HEK293 (cell line): ENCODE measurements around the gene HOXB7.

Experiments
- GLIS2 ChIP-seq: fragments of 450-650 bp; formaldehyde crosslinking; IDR thresholded peaks from 2 replicates; pipeline ENCODE4 v1.5.1; 2016; ENCODE audit warnings: missing biosample characterization, missing genetic modification characterization
- KLF9 ChIP-seq: fragments of 450-650 bp; formaldehyde crosslinking; IDR thresholded peaks from 2 replicates; pipeline ENCODE4 v1.5.1; 2016; ENCODE audit warnings: missing biosample characterization, missing genetic modification characterization, low read depth
- ZBTB1 ChIP-seq: fragments of 450-650 bp; formaldehyde crosslinking; IDR thresholded peaks from 2 replicates; pipeline ENCODE4 v1.5.1; 2016; ENCODE audit warnings: missing biosample characterization, missing genetic modification characterization
- ZNF114 ChIP-seq: fragments of 450-650 bp; formaldehyde crosslinking; IDR thresholded peaks from 2 replicates; pipeline ENCODE4 v1.5.0; 2017; ENCODE audit warnings: missing biosample characterization, missing genetic modification characterization
- ZNF19 ChIP-seq: fragments of 450-650 bp; formaldehyde crosslinking; IDR thresholded peaks from 2 replicates; pipeline ENCODE4; 2016; ENCODE audit warnings: missing biosample characterization, missing genetic modification characterization, low read depth
- ZNF211 ChIP-seq: fragments of 450-650 bp; formaldehyde crosslinking; IDR thresholded peaks from 2 replicates; pipeline ENCODE4 v1.5.1; 2016; ENCODE audit warnings: low read depth, missing biosample characterization, missing genetic modification characterization
- ZNF266 ChIP-seq: fragments of 450-650 bp; formaldehyde crosslinking; IDR thresholded peaks from 2 replicates; pipeline ENCODE4 v1.5.1; 2016; ENCODE audit warnings: missing biosample characterization, missing genetic modification characterization, low read depth
- ZNF354C ChIP-seq: fragments of 450-650 bp; formaldehyde crosslinking; IDR thresholded peaks from 2 replicates; pipeline ENCODE4 v1.5.1; 2016; ENCODE audit warnings: missing biosample characterization, missing genetic modification characterization, low read depth, borderline replicate concordance
- ZNF510 ChIP-seq: fragments of 450-650 bp; formaldehyde crosslinking; IDR thresholded peaks from 2 replicates; pipeline ENCODE4 v1.5.1; 2018; ENCODE audit warnings: mild to moderate bottlenecking, missing genetic modification characterization, missing biosample characterization; ENCODE audit not compliant: insufficient replicate concordance
- ZNF521 ChIP-seq: fragments of 450-650 bp; formaldehyde crosslinking; IDR thresholded peaks from 2 replicates; pipeline ENCODE4 v1.5.1; 2017; ENCODE audit warnings: missing biosample characterization, mild to moderate bottlenecking, missing genetic modification characterization
- ZNF529 ChIP-seq: fragments of 450-650 bp; formaldehyde crosslinking; IDR thresholded peaks from 2 replicates; pipeline ENCODE4 v1.5.1; 2017; ENCODE audit warnings: missing genetic modification characterization, missing biosample characterization; ENCODE audit not compliant: insufficient replicate concordance
- ZNF561 ChIP-seq: fragments of 450-650 bp; IDR thresholded peaks from 2 replicates; pipeline ENCODE4 v1.5.1; 2018; ENCODE audit warnings: missing biosample characterization, missing genetic modification characterization, borderline replicate concordance
- ZNF623 ChIP-seq: fragments of 450-650 bp; formaldehyde crosslinking; IDR thresholded peaks from 2 replicates; pipeline ENCODE4 v1.5.1; 2016; ENCODE audit warnings: missing biosample characterization, missing genetic modification characterization
- ZNF658 ChIP-seq: fragments of 450-650 bp; formaldehyde crosslinking; IDR thresholded peaks from 2 replicates; pipeline ENCODE4; 2016; ENCODE audit warnings: missing biosample characterization, missing genetic modification characterization
- ZNF747 ChIP-seq: fragments of 450-650 bp; formaldehyde crosslinking; IDR thresholded peaks from 2 replicates; pipeline ENCODE4 v1.5.1; 2016; ENCODE audit warnings: missing biosample characterization, missing genetic modification characterization
- ZSCAN23 ChIP-seq: fragments of 450-650 bp; formaldehyde crosslinking; IDR thresholded peaks from 2 replicates; pipeline ENCODE4 v1.5.1; 2016; ENCODE audit warnings: missing biosample characterization, missing genetic modification characterization
- TF ChIP-seq, protein P1 (sequence below): fragments of 450-650 bp; formaldehyde crosslinking; conservative IDR thresholded peaks from 2 replicates; pipeline ENCODE4 v1.5.1; 2016; ENCODE audit warnings: low read depth, missing biosample characterization, missing genetic modification characterization
- TF ChIP-seq, protein P2 (sequence below): fragments of 450-650 bp; formaldehyde crosslinking; IDR thresholded peaks from 2 replicates; pipeline ENCODE4 v1.5.1; 2017; ENCODE audit warnings: missing biosample characterization, missing genetic modification characterization
- TF ChIP-seq, protein P3 (sequence below): fragments of 450-650 bp; formaldehyde crosslinking; IDR thresholded peaks from 2 replicates; pipeline ENCODE4 v1.5.1; 2016; ENCODE audit warnings: missing biosample characterization, missing genetic modification characterization
- TF ChIP-seq, protein P4 (sequence below): fragments of 450-650 bp; formaldehyde crosslinking; optimal IDR thresholded peaks from 2 replicates; pipeline ENCODE3; 2016; ENCODE audit warnings: missing biosample characterization, mild to moderate bottlenecking, missing genetic modification characterization
- TF ChIP-seq, protein P5 (sequence below): fragments of 450-650 bp; formaldehyde crosslinking; IDR thresholded peaks from 2 replicates; pipeline ENCODE4 v1.5.0; 2017; ENCODE audit warnings: missing biosample characterization, missing genetic modification characterization, borderline replicate concordance
- TF ChIP-seq, protein P6 (sequence below): fragments of 450-650 bp; formaldehyde crosslinking; IDR thresholded peaks from 2 replicates; pipeline ENCODE4 v1.5.1; 2016; ENCODE audit warnings: missing biosample characterization, missing genetic modification characterization
- TF ChIP-seq, protein P7 (sequence below): fragments of 450-650 bp; formaldehyde crosslinking; IDR thresholded peaks from 2 replicates; pipeline ENCODE4; 2016; ENCODE audit warnings: missing biosample characterization, missing genetic modification characterization

Gene HOXB7

DNA sequence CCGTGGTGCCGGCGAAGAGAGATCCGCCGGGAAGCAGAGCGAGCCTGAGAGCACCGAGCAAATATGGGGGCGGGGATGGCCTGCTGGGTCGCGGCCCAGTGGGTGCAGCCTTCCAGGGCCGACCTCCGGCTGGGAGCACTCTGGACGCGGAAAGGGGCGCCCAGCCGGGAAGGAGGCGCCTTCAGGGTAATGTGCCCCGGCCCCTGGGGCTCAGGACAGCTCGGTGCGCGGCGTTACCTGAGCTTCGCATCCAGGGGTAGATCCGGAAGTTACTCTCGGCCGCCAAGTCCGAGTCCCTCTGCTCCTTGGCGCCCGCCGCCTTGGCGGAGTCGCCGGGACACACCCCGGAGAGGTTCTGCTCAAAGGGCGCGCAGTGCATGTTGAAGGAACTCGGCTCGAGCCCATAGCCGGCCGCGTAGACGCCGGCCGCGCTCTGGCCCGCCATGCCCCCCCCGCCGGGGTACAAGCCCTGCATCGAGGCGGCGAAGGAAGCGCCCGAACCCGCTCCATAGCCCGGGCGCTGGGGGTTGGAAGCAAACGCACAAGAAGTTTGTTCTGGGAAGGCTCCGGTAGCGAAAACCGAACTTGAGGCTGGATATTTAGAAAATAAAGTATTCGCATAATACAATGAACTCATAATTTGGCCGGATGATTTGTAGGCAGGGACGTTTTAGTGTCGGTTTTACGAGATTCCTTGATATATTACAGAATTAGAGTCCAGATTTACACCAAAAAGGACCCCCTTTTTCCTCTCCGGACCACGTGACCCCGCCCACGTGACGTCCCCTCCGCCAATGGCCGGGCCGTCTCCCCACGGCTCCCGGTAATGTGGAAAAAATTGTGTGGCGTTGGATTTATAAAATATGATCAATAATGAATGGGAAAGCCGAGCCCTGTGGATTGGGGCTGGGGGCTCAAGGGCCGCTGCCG lies at the start of gene HOXB7 (continued):
- TF ChIP-seq, protein P1, sequence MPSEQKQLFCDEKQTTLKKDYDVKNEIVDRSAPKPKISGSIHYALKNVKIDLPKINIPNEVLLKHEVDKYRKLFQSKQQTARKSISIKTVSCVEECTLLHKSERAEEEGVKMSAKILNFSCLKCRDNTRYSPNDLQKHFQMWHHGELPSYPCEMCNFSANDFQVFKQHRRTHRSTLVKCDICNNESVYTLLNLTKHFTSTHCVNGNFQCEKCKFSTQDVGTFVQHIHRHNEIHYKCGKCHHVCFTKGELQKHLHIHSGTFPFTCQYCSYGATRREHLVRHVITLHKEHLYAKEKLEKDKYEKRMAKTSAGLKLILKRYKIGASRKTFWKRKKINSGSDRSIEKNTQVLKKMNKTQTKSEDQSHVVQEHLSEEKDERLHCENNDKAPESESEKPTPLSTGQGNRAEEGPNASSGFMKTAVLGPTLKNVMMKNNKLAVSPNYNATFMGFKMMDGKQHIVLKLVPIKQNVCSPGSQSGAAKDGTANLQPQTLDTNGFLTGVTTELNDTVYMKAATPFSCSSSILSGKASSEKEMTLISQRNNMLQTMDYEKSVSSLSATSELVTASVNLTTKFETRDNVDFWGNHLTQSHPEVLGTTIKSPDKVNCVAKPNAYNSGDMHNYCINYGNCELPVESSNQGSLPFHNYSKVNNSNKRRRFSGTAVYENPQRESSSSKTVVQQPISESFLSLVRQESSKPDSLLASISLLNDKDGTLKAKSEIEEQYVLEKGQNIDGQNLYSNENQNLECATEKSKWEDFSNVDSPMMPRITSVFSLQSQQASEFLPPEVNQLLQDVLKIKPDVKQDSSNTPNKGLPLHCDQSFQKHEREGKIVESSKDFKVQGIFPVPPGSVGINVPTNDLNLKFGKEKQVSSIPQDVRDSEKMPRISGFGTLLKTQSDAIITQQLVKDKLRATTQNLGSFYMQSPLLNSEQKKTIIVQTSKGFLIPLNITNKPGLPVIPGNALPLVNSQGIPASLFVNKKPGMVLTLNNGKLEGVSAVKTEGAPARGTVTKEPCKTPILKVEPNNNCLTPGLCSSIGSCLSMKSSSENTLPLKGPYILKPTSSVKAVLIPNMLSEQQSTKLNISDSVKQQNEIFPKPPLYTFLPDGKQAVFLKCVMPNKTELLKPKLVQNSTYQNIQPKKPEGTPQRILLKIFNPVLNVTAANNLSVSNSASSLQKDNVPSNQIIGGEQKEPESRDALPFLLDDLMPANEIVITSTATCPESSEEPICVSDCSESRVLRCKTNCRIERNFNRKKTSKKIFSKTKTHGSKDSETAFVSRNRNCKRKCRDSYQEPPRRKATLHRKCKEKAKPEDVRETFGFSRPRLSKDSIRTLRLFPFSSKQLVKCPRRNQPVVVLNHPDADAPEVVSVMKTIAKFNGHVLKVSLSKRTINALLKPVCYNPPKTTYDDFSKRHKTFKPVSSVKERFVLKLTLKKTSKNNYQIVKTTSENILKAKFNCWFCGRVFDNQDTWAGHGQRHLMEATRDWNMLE (tag by site-specific recombination) = no peak
- TF ChIP-seq ZNF266 (tag by site-specific recombination) (no peak), ZNF510 (no peak), ZBTB1 (no peak), ZNF561 (tag by site-specific recombination) (no peak), ZSCAN23 (tag by site-specific recombination) (0 out of 2 replicates have a peak, but pooled peaks have one; percentile 14), ZNF521 (no peak), ZNF114 (tag by site-specific recombination) (no peak), ZNF211 (tag by site-specific recombination) (no peak), ZNF19 (no peak), ZNF354C (tag by site-specific recombination) (no peak), KLF9 (peak; percentile 61), ZNF658 (tag by site-specific recombination) (no peak), ZNF747 (no peak), ZNF623 (tag by site-specific recombination) (no peak), GLIS2 (peak; percentile 46; the same call in 1 of the 2 replicates), ZNF529 (tag by site-specific recombination) (no peak)
- TF ChIP-seq, protein P2, sequence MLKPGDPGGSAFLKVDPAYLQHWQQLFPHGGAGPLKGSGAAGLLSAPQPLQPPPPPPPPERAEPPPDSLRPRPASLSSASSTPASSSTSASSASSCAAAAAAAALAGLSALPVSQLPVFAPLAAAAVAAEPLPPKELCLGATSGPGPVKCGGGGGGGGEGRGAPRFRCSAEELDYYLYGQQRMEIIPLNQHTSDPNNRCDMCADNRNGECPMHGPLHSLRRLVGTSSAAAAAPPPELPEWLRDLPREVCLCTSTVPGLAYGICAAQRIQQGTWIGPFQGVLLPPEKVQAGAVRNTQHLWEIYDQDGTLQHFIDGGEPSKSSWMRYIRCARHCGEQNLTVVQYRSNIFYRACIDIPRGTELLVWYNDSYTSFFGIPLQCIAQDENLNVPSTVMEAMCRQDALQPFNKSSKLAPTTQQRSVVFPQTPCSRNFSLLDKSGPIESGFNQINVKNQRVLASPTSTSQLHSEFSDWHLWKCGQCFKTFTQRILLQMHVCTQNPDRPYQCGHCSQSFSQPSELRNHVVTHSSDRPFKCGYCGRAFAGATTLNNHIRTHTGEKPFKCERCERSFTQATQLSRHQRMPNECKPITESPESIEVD (tag by site-specific recombination) = peak; percentile 98
- TF ChIP-seq, protein P3, sequence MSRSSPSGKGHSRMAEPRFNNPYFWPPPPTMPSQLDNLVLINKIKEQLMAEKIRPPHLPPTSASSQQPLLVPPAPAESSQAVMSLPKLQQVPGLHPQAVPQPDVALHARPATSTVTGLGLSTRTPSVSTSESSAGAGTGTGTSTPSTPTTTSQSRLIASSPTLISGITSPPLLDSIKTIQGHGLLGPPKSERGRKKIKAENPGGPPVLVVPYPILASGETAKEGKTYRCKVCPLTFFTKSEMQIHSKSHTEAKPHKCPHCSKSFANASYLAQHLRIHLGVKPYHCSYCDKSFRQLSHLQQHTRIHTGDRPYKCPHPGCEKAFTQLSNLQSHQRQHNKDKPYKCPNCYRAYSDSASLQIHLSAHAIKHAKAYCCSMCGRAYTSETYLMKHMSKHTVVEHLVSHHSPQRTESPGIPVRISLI (tag by site-specific recombination) = no peak
- TF ChIP-seq, protein P4, sequence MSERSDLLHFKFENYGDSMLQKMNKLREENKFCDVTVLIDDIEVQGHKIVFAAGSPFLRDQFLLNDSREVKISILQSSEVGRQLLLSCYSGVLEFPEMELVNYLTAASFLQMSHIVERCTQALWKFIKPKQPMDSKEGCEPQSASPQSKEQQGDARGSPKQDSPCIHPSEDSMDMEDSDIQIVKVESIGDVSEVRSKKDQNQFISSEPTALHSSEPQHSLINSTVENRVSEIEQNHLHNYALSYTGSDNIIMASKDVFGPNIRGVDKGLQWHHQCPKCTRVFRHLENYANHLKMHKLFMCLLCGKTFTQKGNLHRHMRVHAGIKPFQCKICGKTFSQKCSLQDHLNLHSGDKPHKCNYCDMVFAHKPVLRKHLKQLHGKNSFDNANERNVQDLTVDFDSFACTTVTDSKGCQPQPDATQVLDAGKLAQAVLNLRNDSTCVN = peak; percentile 85
- TF ChIP-seq, protein P5, sequence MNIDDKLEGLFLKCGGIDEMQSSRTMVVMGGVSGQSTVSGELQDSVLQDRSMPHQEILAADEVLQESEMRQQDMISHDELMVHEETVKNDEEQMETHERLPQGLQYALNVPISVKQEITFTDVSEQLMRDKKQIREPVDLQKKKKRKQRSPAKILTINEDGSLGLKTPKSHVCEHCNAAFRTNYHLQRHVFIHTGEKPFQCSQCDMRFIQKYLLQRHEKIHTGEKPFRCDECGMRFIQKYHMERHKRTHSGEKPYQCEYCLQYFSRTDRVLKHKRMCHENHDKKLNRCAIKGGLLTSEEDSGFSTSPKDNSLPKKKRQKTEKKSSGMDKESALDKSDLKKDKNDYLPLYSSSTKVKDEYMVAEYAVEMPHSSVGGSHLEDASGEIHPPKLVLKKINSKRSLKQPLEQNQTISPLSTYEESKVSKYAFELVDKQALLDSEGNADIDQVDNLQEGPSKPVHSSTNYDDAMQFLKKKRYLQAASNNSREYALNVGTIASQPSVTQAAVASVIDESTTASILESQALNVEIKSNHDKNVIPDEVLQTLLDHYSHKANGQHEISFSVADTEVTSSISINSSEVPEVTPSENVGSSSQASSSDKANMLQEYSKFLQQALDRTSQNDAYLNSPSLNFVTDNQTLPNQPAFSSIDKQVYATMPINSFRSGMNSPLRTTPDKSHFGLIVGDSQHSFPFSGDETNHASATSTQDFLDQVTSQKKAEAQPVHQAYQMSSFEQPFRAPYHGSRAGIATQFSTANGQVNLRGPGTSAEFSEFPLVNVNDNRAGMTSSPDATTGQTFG = no peak
- TF ChIP-seq, protein P6, sequence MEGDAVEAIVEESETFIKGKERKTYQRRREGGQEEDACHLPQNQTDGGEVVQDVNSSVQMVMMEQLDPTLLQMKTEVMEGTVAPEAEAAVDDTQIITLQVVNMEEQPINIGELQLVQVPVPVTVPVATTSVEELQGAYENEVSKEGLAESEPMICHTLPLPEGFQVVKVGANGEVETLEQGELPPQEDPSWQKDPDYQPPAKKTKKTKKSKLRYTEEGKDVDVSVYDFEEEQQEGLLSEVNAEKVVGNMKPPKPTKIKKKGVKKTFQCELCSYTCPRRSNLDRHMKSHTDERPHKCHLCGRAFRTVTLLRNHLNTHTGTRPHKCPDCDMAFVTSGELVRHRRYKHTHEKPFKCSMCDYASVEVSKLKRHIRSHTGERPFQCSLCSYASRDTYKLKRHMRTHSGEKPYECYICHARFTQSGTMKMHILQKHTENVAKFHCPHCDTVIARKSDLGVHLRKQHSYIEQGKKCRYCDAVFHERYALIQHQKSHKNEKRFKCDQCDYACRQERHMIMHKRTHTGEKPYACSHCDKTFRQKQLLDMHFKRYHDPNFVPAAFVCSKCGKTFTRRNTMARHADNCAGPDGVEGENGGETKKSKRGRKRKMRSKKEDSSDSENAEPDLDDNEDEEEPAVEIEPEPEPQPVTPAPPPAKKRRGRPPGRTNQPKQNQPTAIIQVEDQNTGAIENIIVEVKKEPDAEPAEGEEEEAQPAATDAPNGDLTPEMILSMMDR = 0 out of 2 replicates have a peak, but pooled peaks have one; percentile 18
- TF ChIP-seq, protein P7, sequence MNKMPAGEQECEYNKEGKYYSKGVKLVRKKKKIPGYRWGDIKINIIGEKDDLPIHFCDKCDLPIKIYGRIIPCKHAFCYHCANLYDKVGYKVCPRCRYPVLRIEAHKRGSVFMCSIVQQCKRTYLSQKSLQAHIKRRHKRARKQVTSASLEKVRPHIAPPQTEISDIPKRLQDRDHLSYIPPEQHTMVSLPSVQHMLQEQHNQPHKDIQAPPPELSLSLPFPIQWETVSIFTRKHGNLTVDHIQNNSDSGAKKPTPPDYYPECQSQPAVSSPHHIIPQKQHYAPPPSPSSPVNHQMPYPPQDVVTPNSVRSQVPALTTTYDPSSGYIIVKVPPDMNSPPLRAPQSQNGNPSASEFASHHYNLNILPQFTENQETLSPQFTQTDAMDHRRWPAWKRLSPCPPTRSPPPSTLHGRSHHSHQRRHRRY (tag by site-specific recombination) = no peak
